ENCODE measurements around the gene WAPL. TPM values are rescaled to one million over a fixed set of nuclear protein-coding genes. Genes with fewer than 3 reads are reported as not detected.
"Not testable (repeated sequence)": the region's sequence is repeated elsewhere in the genome, so short reads cannot be mapped to it uniquely, and the experiment has no call there.

WAPL gene
- total and polyA plus RNA-seq, 2 of the 13 experiments (the other 11 are each of a cell fraction or from before 2014, with no cell fraction given): 13.2 to 43.5 TPM

DNA sequence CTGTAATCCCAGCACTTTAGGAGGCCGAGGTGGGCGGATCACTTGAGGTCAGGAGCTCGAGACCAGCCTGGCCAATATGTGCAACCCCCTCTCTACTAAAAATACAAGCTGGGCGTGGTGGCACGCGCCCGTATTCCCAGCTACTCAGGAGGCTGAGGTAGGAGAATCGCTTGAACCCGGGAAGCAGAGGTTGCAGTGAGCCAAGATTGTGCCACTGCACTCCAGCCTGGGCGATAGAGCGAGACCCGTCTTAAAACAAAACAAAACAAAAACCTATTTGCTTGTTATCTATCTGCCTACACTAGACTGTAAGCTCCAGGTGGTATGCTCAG, 132.5 kb downstream of the WAPL start:
- H3K27me3 ChIP-seq (ENCODE audit: control insufficient read depth in 1 of 2, insufficient read depth in 2 of 2, low read length in 2 of 2): peaks cover 5 to 35% of the 10 kb centered on the region in 2 experiments; a peak in 3 of 5 replicates

GRCh38 chr10:86388119-86388704, 133.4 kb downstream of the WAPL start:
- DNase-seq (ENCODE audit: low spot score) (no peak), FAIRE-seq (no peak), ATAC-seq (no peak)
- Histone ChIP-seq H3K4me1 (ENCODE audit: insufficient read depth, low read length) (peaks cover 12% of the 10 kb centered on the region), H3K79me2 (ENCODE audit: insufficient read depth, low read length) (no peaks in the 10 kb centered on the region), H3K4me3 (replicated peaks in 1 of 3; ENCODE audit: insufficient read depth in 1 of 3, low read depth in 2 of 3, low read length in 3 of 3) (no peak overlapping the region), H3K4me2 (ENCODE audit: low read depth, low read length) (no peak overlapping the region), H4K20me1 (ENCODE audit: insufficient read depth, low read length) (no peaks in the 10 kb centered on the region), H2AFZ (ENCODE audit: low read length) (no peak overlapping the region), H3K9me3 (ENCODE audit: low read length) (no peaks in the 10 kb centered on the region), H3K36me3 (replicated peaks in 1 of 2; ENCODE audit: control insufficient read depth in 1 of 2, insufficient read depth in 2 of 2, low read length in 2 of 2) (no peaks in the 10 kb centered on the region), H3K9ac (ENCODE audit: insufficient read depth, low read depth, low read length) (no peak overlapping the region), H3K27me3 (ENCODE audit: control insufficient read depth in 1 of 2, insufficient read depth in 2 of 2, low read length in 2 of 2) (peaks cover 5 to 35% of the 10 kb centered on the region in 2 experiments; a peak in 3 of 5 replicates), H3K27ac (ENCODE audit: extremely low read length, insufficient read depth, low read length) (no peak overlapping the region)
- ChIA-PET POLR2A (no interaction called here), CTCF (ENCODE audit: low intra/inter-chr PET ratio, low total read pairs) (no interaction called here)
- 55% methylated on average over 13 of the region's 13 CpGs for WGBS (ENCODE audit: low lambda C conversion rate)
- in situ Hi-C loops (cut with HindIII; ENCODE audit: extremely low pct_ligation_motif_present, low pct_unique_long_range_greater_than_20kb): no loop called here
- intact Hi-C loops (cut with micrococcal nuclease; ENCODE audit: unreplicated experiment): no loop called here
- no TSS peak for BruUV-seq (replicated peaks)
- TF ChIP-seq ZNF260 (CRISPR knock-in tag; IDR thresholded peaks at IDR 0.05; ENCODE audit: borderline replicate concordance, low read depth) (no peak), ZNF264 (CRISPR knock-in tag; IDR thresholded peaks at IDR 0.05) (no peak), ZNF10 (CRISPR knock-in tag; IDR thresholded peaks at IDR 0.05; ENCODE audit: borderline replicate concordance, low read depth) (no peak), PTBP1 (IDR thresholded peaks at IDR 0.05; ENCODE audit: low read depth, low read length, poor library complexity, severe bottlenecking) (no peak), NR2C2 (CRISPR knock-in tag; IDR thresholded peaks at IDR 0.05; ENCODE audit: borderline replicate concordance) (no peak), ZUFSP (CRISPR knock-in tag; IDR thresholded peaks at IDR 0.05; ENCODE audit: borderline replicate concordance) (no peak), ZMAT3 (CRISPR knock-in tag; conservative IDR thresholded peaks at IDR 0.05) (no peak), ZNF234 (CRISPR knock-in tag; conservative IDR thresholded peaks at IDR 0.05) (no peak), ARID5B (CRISPR knock-in tag; IDR thresholded peaks at IDR 0.05) (no peak), CHD4 (IDR thresholded peaks at IDR 0.05; ENCODE audit: borderline replicate concordance, low read length) (no peak), ZEB1 (IDR thresholded peaks at IDR 0.05; ENCODE audit: insufficient replicate concordance, low read depth) (no peak), RCOR2 (CRISPR knock-in tag; IDR thresholded peaks at IDR 0.05) (no peak)

More for the DNA sequence above, 132.5 kb downstream of the WAPL start:
- POLR2A ChIA-PET; H4K20me1 ChIP-seq (ENCODE audit: insufficient read depth, low read length); intact Hi-C loops (cut with micrococcal nuclease; ENCODE audit: unreplicated experiment); H3K9ac ChIP-seq (ENCODE audit: insufficient read depth, low read depth, low read length); CTCF ChIA-PET (ENCODE audit: low intra/inter-chr PET ratio, low total read pairs); H3K79me2 ChIP-seq (ENCODE audit: insufficient read depth, low read length); H3K36me3 ChIP-seq (replicated peaks in 1 of 2; ENCODE audit: control insufficient read depth in 1 of 2, insufficient read depth in 2 of 2, low read length in 2 of 2); ATAC-seq; H3K9me3 ChIP-seq (ENCODE audit: low read length); H3K27ac ChIP-seq (ENCODE audit: extremely low read length, insufficient read depth, low read length); FAIRE-seq; H2AFZ ChIP-seq (ENCODE audit: low read length); in situ Hi-C loops (cut with HindIII; ENCODE audit: extremely low pct_ligation_motif_present, low pct_unique_long_range_greater_than_20kb); H3K4me2 ChIP-seq (ENCODE audit: low read depth, low read length); H3K4me3 ChIP-seq (replicated peaks in 1 of 3; ENCODE audit: insufficient read depth in 1 of 3, low read depth in 2 of 3, low read length in 3 of 3); DNase-seq (ENCODE audit: low spot score); BruUV-seq (replicated peaks): not testable (repeated sequence)
- 82% methylated on average over 12 of the region's 12 CpGs for WGBS (ENCODE audit: low lambda C conversion rate)
- H3K4me1 ChIP-seq (ENCODE audit: insufficient read depth, low read length): peaks cover 12% of the 10 kb centered on the region
